Gastroesophageal sphincter (tissue), 4 donors: Measurements from ENCODE around the gene APOC1. TPM values are rescaled to one million over a fixed set of nuclear protein-coding genes. Genes with fewer than 3 reads are reported as not detected.

Experiments used
- ATAC-seq: fragments of 150-250 bp; one replicate; pipeline ENCODE4 v1.9.1; 2016; ENCODE audit warnings: mild to moderate bottlenecking, moderate library complexity
- H3K27ac ChIP-seq, 4 donors: fragments of 200-600 bp; sonication (generic) in 3 of 4; 1 replicate in 3 of 4; 2 replicates in 1 of 4; pipeline ENCODE4 v1.5.1; 2016 to 2019
- H3K27me3 ChIP-seq: fragments of 200-600 bp; sonication (generic); one replicate; pipeline ENCODE4 v1.5.1; 2019
- H3K36me3 ChIP-seq, 2 donors: fragments of 200-600 bp; sonication (generic); one replicate each; pipeline ENCODE4 v1.5.1; 2019; ENCODE audit warnings: control low read depth in 1 of 2
- H3K4me1 ChIP-seq, 3 donors: fragments of 200-600 bp; sonication (generic); 1 replicate in 2 of 3; 2 replicates in 1 of 3; pipeline ENCODE4 v1.5.1; 2016 to 2019; ENCODE audit warnings: control low read depth in 2 of 3
- H3K4me3 ChIP-seq, 2 donors: fragments of 200-600 bp; sonication (generic); one replicate each; pipeline ENCODE4 v1.5.1; 2019; ENCODE audit warnings: mild to moderate bottlenecking in 1 of 2, moderate library complexity in 1 of 2
- H3K9me3 ChIP-seq, 3 donors: fragments of 200-600 bp; sonication (generic); one replicate each; pipeline ENCODE4 v1.5.1; 2017 to 2019; ENCODE audit warnings: control low read depth in 2 of 3
- CTCF ChIP-seq, 4 experiments: fragments of 200-600 bp in 2 of 4; fragments of 450-650 bp in 2 of 4; sonication (generic) in 1 of 4; IDR thresholded peaks; one replicate each; pipeline ENCODE4 v1.5.1; 2017 to 2019; ENCODE audit warnings: antibody characterized with exemption in 4 of 4, mild to moderate bottlenecking in 2 of 4, moderate library complexity in 2 of 4
- EP300 ChIP-seq: sonication (generic); formaldehyde crosslinking; IDR thresholded peaks from one replicate; pipeline ENCODE4 v1.6.1; 2017; ENCODE audit warnings: antibody characterized with exemption, mild to moderate bottlenecking
- POLR2A ChIP-seq, 2 donors: fragments of 450-650 bp; IDR thresholded peaks; one replicate each; pipeline ENCODE4 v1.6.1; 2017; ENCODE audit warnings: antibody characterized with exemption in 2 of 2, mild to moderate bottlenecking in 2 of 2, moderate library complexity in 1 of 2
- POLR2AphosphoS5 ChIP-seq: sonication (generic); formaldehyde crosslinking; IDR thresholded peaks from one replicate; pipeline ENCODE4 v1.6.1; 2017; ENCODE audit warnings: antibody characterized with exemption
- WGBS, 2 donors: methylation state at CpG; one replicate each; pipeline ENCODE4 v1.1.5; 2018; ENCODE audit warnings: low coverage in 1 of 2; 5-methylcytosine and 5-hydroxymethylcytosine counted together
- total RNA-seq, 4 donors: library from RNA; depleted of rRNA; stranded (reverse); fragments of >200 nt; gene quantifications; one replicate each; pipeline ENCODE4 v1.1.0, GENCODE V29; 2016

APOC1 gene
- total RNA-seq, 4 donors from 2014 or later: 2.2 to 4.8 TPM; not detected in 2

- Histone ChIP-seq H3K9me3 (no peaks in the 10 kb centered on the region), H3K4me3 (peak within 1 kb of the TSS; percentile 52 to 98), H3K36me3 (peaks cover 0 to 65% of the 10 kb centered on the region in 2 donors), H3K27ac (peak within 1 kb of the TSS; percentile 79 to 99 (median 94)), H3K27me3 (no peaks in the 10 kb centered on the region), H3K4me1 (peaks cover 0 to 32% (median 20%) of the 10 kb centered on the region in 3 donors)
- 0% methylated on average over 3 to 18 of the region's 81 CpGs for WGBS, 2 donors
- peak in 2 of 4 experiments; percentile 23 to 36 for TF ChIP-seq CTCF (IDR thresholded peaks at IDR 0.05)
- TF ChIP-seq EP300: no peak
- peak; percentile 69 to 79 for TF ChIP-seq POLR2A (IDR thresholded peaks at IDR 0.05)
- peak; percentile 31 for TF ChIP-seq POLR2AphosphoS5
- no peak for ATAC-seq
Observed at GRCh38 chr19:44891016-44891882, 23.2 kb upstream of the APOC1 start, which contains the start of gene TOMM40. TOMM40 (plus strand) TSS chr19:44891254; CDS start chr19:44891416, 162 bp downstream.

GRCh38 chr19:44892932-44893331, 21.5 kb upstream of the APOC1 start:
- Histone ChIP-seq H3K27ac (no peak overlapping the region), H3K36me3 (peaks cover 0 to 65% of the 10 kb centered on the region in 2 donors), H3K9me3 (no peaks in the 10 kb centered on the region), H3K4me1 (peaks cover 0 to 32% (median 20%) of the 10 kb centered on the region in 3 donors), H3K4me3 (no peak overlapping the region), H3K27me3 (no peaks in the 10 kb centered on the region)
- ATAC-seq: no peak
- TF ChIP-seq CTCF (IDR thresholded peaks at IDR 0.05) (no peak), POLR2A (IDR thresholded peaks at IDR 0.05) (no peak), POLR2AphosphoS5 (no peak), EP300 (no peak)
- WGBS, 2 donors: 80 to 94% methylated on average over 4 of the region's 7 CpGs

GRCh38 chr19:44893332-44894051, 20.9 kb upstream of the APOC1 start:
- 90% methylated on average over 10 of the region's 18 CpGs; no CpG with 5 or more reads in 1 of the 2 donors for WGBS, 2 donors
- TF ChIP-seq EP300 (no peak), POLR2AphosphoS5 (no peak), POLR2A (IDR thresholded peaks at IDR 0.05) (no peak)
- no peaks in the 10 kb centered on the region for H3K9me3 ChIP-seq
- peaks cover 0 to 32% (median 20%) of the 10 kb centered on the region in 3 donors for H3K4me1 ChIP-seq
- H3K27ac ChIP-seq: no peak overlapping the region
- no peak overlapping the region for H3K4me3 ChIP-seq
- peaks cover 0 to 65% of the 10 kb centered on the region in 2 donors for H3K36me3 ChIP-seq
- ATAC-seq: no peak
- H3K27me3 ChIP-seq: no peaks in the 10 kb centered on the region

GRCh38 chr19:44894052-44894400, 20.4 kb upstream of the APOC1 start:
- 83% methylated on average over 2 to 4 of the region's 6 CpGs for WGBS, 2 donors
- Histone ChIP-seq H3K36me3 (peaks cover 0 to 67% of the 10 kb centered on the region in 2 donors), H3K4me3 (no peak overlapping the region), H3K4me1 (peaks cover 0 to 32% (median 20%) of the 10 kb centered on the region in 3 donors), H3K27ac (no peak overlapping the region), H3K9me3 (no peaks in the 10 kb centered on the region), H3K27me3 (no peaks in the 10 kb centered on the region)
- TF ChIP-seq CTCF (IDR thresholded peaks at IDR 0.05) (no peak), EP300 (no peak), POLR2A (IDR thresholded peaks at IDR 0.05) (no peak), POLR2AphosphoS5 (no peak)
- ATAC-seq: no peak

GRCh38 chr19:44894946-44895345, 19.5 kb upstream of the APOC1 start:
- ATAC-seq: no peak
- no peak for TF ChIP-seq POLR2AphosphoS5
- TF ChIP-seq POLR2A (IDR thresholded peaks at IDR 0.05): no peak
- no peak for TF ChIP-seq EP300
- no peak for TF ChIP-seq CTCF (IDR thresholded peaks at IDR 0.05)
- H3K9me3 ChIP-seq: no peaks in the 10 kb centered on the region
- WGBS, 2 donors: 73 to 79% methylated on average over 3 to 8 of the region's 9 CpGs
- H3K36me3 ChIP-seq: peaks cover 0 to 74% of the 10 kb centered on the region in 2 donors
- peaks cover 0 to 23% (median 14%) of the 10 kb centered on the region in 3 donors for H3K4me1 ChIP-seq
- H3K27me3 ChIP-seq: no peaks in the 10 kb centered on the region
- no peak overlapping the region for H3K4me3 ChIP-seq
- H3K27ac ChIP-seq: no peak overlapping the region
